ENCODE results near the gene PZP. TPM values are rescaled to one million over a fixed set of nuclear protein-coding genes. Genes with fewer than 3 reads are reported as not detected.

PZP gene
- total and polyA plus RNA-seq, 9 of the 15 experiments (the other 6 are each of a cell fraction or from before 2014, with no cell fraction given) = 0.01 TPM; not detected in 8

DNA sequence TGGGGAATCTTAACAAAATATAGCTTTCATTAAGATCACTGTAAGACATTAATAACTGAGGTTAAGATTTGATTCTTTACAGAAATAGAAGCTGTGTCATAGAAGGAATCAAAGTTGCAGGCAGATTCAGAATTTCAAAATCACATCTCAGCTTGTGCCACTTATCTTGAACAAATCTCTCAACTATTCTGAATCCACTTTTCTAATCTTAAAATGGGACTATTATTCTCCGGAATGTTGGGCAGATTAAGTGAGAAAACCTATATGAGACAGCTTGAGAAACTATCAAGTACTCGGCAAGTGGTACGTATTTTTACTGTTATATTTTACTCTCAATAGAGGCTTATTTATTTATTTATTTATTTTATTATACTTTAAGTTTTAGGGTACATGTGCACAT lies 28.4 kb downstream of the PZP start:
- no peak overlapping the region for H3K9ac ChIP-seq (ENCODE audit: insufficient read depth in 1 of 2, low read depth in 2 of 2, low read length in 2 of 2)
- no peaks in the 10 kb centered on the region for H3K79me2 ChIP-seq (ENCODE audit: control insufficient read depth, insufficient read depth, low read length)
- TF ChIP-seq, protein P1, sequence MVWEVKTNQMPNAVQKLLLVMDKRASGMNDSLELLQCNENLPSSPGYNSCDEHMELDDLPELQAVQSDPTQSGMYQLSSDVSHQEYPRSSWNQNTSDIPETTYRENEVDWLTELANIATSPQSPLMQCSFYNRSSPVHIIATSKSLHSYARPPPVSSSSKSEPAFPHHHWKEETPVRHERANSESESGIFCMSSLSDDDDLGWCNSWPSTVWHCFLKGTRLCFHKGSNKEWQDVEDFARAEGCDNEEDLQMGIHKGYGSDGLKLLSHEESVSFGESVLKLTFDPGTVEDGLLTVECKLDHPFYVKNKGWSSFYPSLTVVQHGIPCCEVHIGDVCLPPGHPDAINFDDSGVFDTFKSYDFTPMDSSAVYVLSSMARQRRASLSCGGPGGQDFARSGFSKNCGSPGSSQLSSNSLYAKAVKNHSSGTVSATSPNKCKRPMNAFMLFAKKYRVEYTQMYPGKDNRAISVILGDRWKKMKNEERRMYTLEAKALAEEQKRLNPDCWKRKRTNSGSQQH (CRISPR knock-in tag; IDR thresholded peaks at IDR 0.05) = no peak
- no peak for TF ChIP-seq HEY1 (CRISPR knock-in tag; IDR thresholded peaks at IDR 0.05; ENCODE audit: borderline replicate concordance)
- TF ChIP-seq NCOA2 (IDR thresholded peaks at IDR 0.05; ENCODE audit: partially characterized antibody in 2 of 2) = no peak
- TF ChIP-seq, protein P2, sequence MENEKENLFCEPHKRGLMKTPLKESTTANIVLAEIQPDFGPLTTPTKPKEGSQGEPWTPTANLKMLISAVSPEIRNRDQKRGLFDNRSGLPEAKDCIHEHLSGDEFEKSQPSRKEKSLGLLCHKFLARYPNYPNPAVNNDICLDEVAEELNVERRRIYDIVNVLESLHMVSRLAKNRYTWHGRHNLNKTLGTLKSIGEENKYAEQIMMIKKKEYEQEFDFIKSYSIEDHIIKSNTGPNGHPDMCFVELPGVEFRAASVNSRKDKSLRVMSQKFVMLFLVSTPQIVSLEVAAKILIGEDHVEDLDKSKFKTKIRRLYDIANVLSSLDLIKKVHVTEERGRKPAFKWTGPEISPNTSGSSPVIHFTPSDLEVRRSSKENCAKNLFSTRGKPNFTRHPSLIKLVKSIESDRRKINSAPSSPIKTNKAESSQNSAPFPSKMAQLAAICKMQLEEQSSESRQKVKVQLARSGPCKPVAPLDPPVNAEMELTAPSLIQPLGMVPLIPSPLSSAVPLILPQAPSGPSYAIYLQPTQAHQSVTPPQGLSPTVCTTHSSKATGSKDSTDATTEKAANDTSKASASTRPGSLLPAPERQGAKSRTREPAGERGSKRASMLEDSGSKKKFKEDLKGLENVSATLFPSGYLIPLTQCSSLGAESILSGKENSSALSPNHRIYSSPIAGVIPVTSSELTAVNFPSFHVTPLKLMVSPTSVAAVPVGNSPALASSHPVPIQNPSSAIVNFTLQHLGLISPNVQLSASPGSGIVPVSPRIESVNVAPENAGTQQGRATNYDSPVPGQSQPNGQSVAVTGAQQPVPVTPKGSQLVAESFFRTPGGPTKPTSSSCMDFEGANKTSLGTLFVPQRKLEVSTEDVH (IDR thresholded peaks at IDR 0.05; ENCODE audit: low read depth, partially characterized antibody) = no peak
- TF ChIP-seq ZNF12 (CRISPR knock-in tag; IDR thresholded peaks at IDR 0.05) = no peak
- no peak for TF ChIP-seq PML (IDR thresholded peaks at IDR 0.05; ENCODE audit: low read length)
- no peak for TF ChIP-seq MEF2D (tag; conservative IDR thresholded peaks at IDR 0.05; ENCODE audit: low read depth)
- no peak for TF ChIP-seq RB1 (IDR thresholded peaks at IDR 0.05; ENCODE audit: low read depth)
- TF ChIP-seq, protein P3, sequence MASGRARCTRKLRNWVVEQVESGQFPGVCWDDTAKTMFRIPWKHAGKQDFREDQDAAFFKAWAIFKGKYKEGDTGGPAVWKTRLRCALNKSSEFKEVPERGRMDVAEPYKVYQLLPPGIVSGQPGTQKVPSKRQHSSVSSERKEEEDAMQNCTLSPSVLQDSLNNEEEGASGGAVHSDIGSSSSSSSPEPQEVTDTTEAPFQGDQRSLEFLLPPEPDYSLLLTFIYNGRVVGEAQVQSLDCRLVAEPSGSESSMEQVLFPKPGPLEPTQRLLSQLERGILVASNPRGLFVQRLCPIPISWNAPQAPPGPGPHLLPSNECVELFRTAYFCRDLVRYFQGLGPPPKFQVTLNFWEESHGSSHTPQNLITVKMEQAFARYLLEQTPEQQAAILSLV (tag; IDR thresholded peaks at IDR 0.05) = no peak
- TF ChIP-seq ZNF75A (CRISPR knock-in tag; IDR thresholded peaks at IDR 0.05) = no peak
- no peak for TF ChIP-seq SIX5 (IDR thresholded peaks at IDR 0.05; ENCODE audit: borderline replicate concordance in 1 of 2, insufficient read depth in 1 of 2, low read depth in 1 of 2, low read length in 2 of 2)
- TF ChIP-seq NR2C2 (CRISPR knock-in tag; IDR thresholded peaks at IDR 0.05) = no peak
- no peak for TF ChIP-seq NR2C2 (tag; IDR thresholded peaks at IDR 0.05)
- H3K27ac ChIP-seq (ENCODE audit: extremely low read depth, low read depth, low read length) = no peak overlapping the region
- no peak overlapping the region for H2AFZ ChIP-seq (ENCODE audit: low read depth, low read length)
- ChIA-PET CTCF (ENCODE audit: low intra/inter-chr PET ratio) (no interaction called here), POLR2A (interaction anchor here (0.6 kb wide), 1 partner anchor 418 kb away, joined by 3 read pairs; no protein-coding TSS in a partner anchor)
- FAIRE-seq (no peak), DNase-seq (ENCODE audit: extremely low read depth in 1 of 4, low spot score in 3 of 4) (no peak), ATAC-seq (no peak)
- H3K27me3 ChIP-seq (ENCODE audit: control insufficient read depth in 2 of 2, insufficient read depth in 2 of 2, low read length in 2 of 2) = no peaks in the 10 kb centered on the region
- WGBS (ENCODE audit: insufficient coverage, low coverage, missing lambda C conversion rate) = 0% methylated on average over 3 of the region's 3 CpGs
- no peaks in the 10 kb centered on the region for H3K36me3 ChIP-seq (ENCODE audit: control insufficient read depth, insufficient read depth, low read length)
- no peaks in the 10 kb centered on the region for H3K9me1 ChIP-seq (ENCODE audit: control insufficient read depth, insufficient read depth, low read length)
- intact Hi-C loops (cut with micrococcal nuclease) = no loop called here
- no peaks in the 10 kb centered on the region for H3K9me3 ChIP-seq (replicated peaks; ENCODE audit: control insufficient read depth, insufficient read depth, low read depth, low read length)
- no peaks in the 10 kb centered on the region for H4K20me1 ChIP-seq (replicated peaks; ENCODE audit: control insufficient read depth, insufficient read depth, low read length)
- no peak overlapping the region for H3K4me2 ChIP-seq (ENCODE audit: insufficient read depth, low read length)
- no TSS peak for BruUV-seq (replicated peaks)
- no peaks in the 10 kb centered on the region for H3K4me1 ChIP-seq (replicated peaks in 1 of 2; ENCODE audit: control insufficient read depth in 2 of 2, insufficient read depth in 2 of 2, low read length in 2 of 2)
- in situ Hi-C loops (cut with MboI) = no loop called here
- no peak overlapping the region for H3K4me3 ChIP-seq
